GM21717 (cell line): ENCODE measurements around the gene RFPL3.

Experiments used
- ATAC-seq: cut with Tn5 transposase; IDR thresholded peaks from one replicate; pipeline ENCODE4 v1.9.1; 2021; ENCODE audit warnings: mild to moderate bottlenecking, moderate library complexity; ENCODE audit not compliant: unreplicated experiment

The RFPL3 gene

GRCh38 chr22:32410459-32410858 lies 52.8 kb downstream of the RFPL3 start:
- ATAC-seq = no peak
